Panc1 (cell line): Measurements from ENCODE around the gene CLPTM1. TPM values are rescaled to one million over a fixed set of nuclear protein-coding genes. Genes with fewer than 3 reads are reported as not detected.

ENCODE experiments used
- ATAC-seq: fragments of 200-7000 bp; cut with Tn5 transposase; 2 replicates; pipeline ENCODE4 v1.9.1; 2020; ENCODE audit warnings: mild to moderate bottlenecking, moderate library complexity
- BruUV-seq: library from RNA; stranded (reverse); fragments of 400-500 nt; replicated peaks from 2 replicates; lab custom pipeline; 2021; lab: Mats Ljungman, UMichigan
- CTCF ChIA-PET: fragments of 300-600 bp; sonication (Branson Sonifier 250); formaldehyde crosslinking; loops from one replicate; lab custom pipeline; 2022; ENCODE audit warnings: antibody characterized with exemption; lab: Charles Lee
- POLR2A ChIA-PET: fragments of 300-600 bp; sonication (Branson Sonifier 250); formaldehyde crosslinking; loops from one replicate; lab custom pipeline; 2022; ENCODE audit warnings: antibody characterized with exemption; lab: Charles Lee
- DNase-seq: peaks from one replicate; pipeline ENCODE4 v3.0.0-alpha.2; 2010; ENCODE audit warnings: low read depth, low spot score
- H3K27ac ChIP-seq: 2 replicates; pipeline ENCODE4 v1.5.1; 2011; ENCODE audit warnings: mild to moderate bottlenecking, low read length, inconsistent platforms
- H3K27me3 ChIP-seq: fragments of 200-500 bp; sonication (Bioruptor generic); 2 replicates; pipeline ENCODE4 v1.6.0; 2014; ENCODE audit warnings: low read length, inconsistent platforms; ENCODE audit not compliant: control insufficient read depth, insufficient read depth
- H3K36me3 ChIP-seq: fragments of 200-500 bp; sonication (Bioruptor generic); 2 replicates; pipeline ENCODE4 v1.5.1; 2014; ENCODE audit warnings: inconsistent platforms, mild to moderate bottlenecking, low read length, moderate library complexity; ENCODE audit not compliant: control insufficient read depth, insufficient read depth
- H3K4me1 ChIP-seq: 2 replicates; pipeline ENCODE4 v1.5.1; 2011; ENCODE audit warnings: inconsistent platforms, mild to moderate bottlenecking, low read length, moderate library complexity; ENCODE audit not compliant: control insufficient read depth, insufficient read depth
- H3K4me3 ChIP-seq, 2 experiments: 2 replicates each; pipeline ENCODE4 v1.5.1; 2011 to 2012; ENCODE audit warnings: low read depth in 2 of 2, low read length in 2 of 2, mild to moderate bottlenecking in 2 of 2, inconsistent platforms in 1 of 2, moderate library complexity in 1 of 2
- H3K9me3 ChIP-seq: fragments of 200-500 bp; sonication (Bioruptor generic); 2 replicates; pipeline ENCODE4 v1.5.1; 2014; ENCODE audit warnings: low read depth, mild to moderate bottlenecking, inconsistent platforms, low read length, moderate library complexity; ENCODE audit not compliant: control insufficient read depth, insufficient read depth
- CTCF ChIP-seq: fragments of 450-650 bp; IDR thresholded peaks from 2 replicates; pipeline ENCODE4 v1.5.1; 2017; ENCODE audit warnings: mild to moderate bottlenecking
- POLR2AphosphoS5 ChIP-seq: IDR thresholded peaks from 2 replicates; pipeline ENCODE4 v1.6.1; 2012; ENCODE audit warnings: mild to moderate bottlenecking, low read depth, low read length, moderate library complexity
- REST ChIP-seq, 2 experiments: IDR thresholded peaks; 2 replicates each; pipeline ENCODE4 v1.6.1; 2011 to 2012; ENCODE audit warnings: low read depth in 2 of 2, control low read depth in 1 of 2, low read length in 1 of 2, mild to moderate bottlenecking in 1 of 2, moderate library complexity in 1 of 2; ENCODE audit not compliant: insufficient read depth in 1 of 2
- SIN3A ChIP-seq: IDR thresholded peaks from 2 replicates; pipeline ENCODE4 v1.6.1; 2012; ENCODE audit warnings: low read depth, mild to moderate bottlenecking, low read length, moderate library complexity, borderline replicate concordance; ENCODE audit not compliant: insufficient read depth
- TCF7L2 ChIP-seq: IDR thresholded peaks from 2 replicates; pipeline ENCODE4 v1.6.1; 2011; ENCODE audit warnings: mild to moderate bottlenecking, low read depth, low read length, inconsistent platforms
- in situ Hi-C: cut with HindIII; loops from 2 replicates; pipeline ENCODE4 v1.10.0; 2016; ENCODE audit warnings: low sequenced_read_pairs, low pct_unique_long_range_greater_than_20kb
- intact Hi-C: fragments of 100-400 bp; cut with micrococcal nuclease; formaldehyde crosslinking; loops from one replicate; pipeline ENCODE4 v1.10.0; 2022; ENCODE audit not compliant: unreplicated experiment
- total RNA-seq: library from RNA; stranded (reverse); gene quantifications from one replicate; pipeline ENCODE4 v1.2.1, GENCODE V29; 2021; ENCODE audit not compliant: unreplicated experiment

Gene CLPTM1
- total RNA-seq, 1 experiment from 2014 or later, result 98.4 TPM

- Histone ChIP-seq H3K27me3 (no peaks in the 10 kb centered on the region), H3K36me3 (no peaks in the 10 kb centered on the region), H3K4me1 (0 out of 2 replicates have a peak, but pooled peaks cover 3% of the 10 kb centered on the region), H3K9me3 (no peaks in the 10 kb centered on the region), H3K27ac (no peak overlapping the region), H3K4me3 (no peak overlapping the region)
- CTCF ChIA-PET, result no interaction called here
- no peak for DNase-seq
- TF ChIP-seq SIN3A, result no peak
- no peak for TF ChIP-seq CTCF
- TF ChIP-seq TCF7L2, result no peak
- no peak for TF ChIP-seq REST (IDR thresholded peaks at IDR 0.05; ENCODE audit: insufficient read depth in 1 of 2, low read depth in 2 of 2, low read length in 1 of 2)
- no peak for TF ChIP-seq POLR2AphosphoS5
- POLR2A ChIA-PET, result no interaction called here
- ATAC-seq, result no peak
- BruUV-seq, result no TSS peak
- in situ Hi-C loops, result no loop called here
- intact Hi-C loops, result no loop called here
These were observed 8.1 kb upstream of the CLPTM1 start for GRCh38 chr19:44947041-44947581.

GRCh38 chr19:44948237-44948636 is 6.9 kb upstream of the CLPTM1 start:
- Histone ChIP-seq H3K36me3 (no peaks in the 10 kb centered on the region), H3K9me3 (no peaks in the 10 kb centered on the region), H3K4me3 (no peak overlapping the region), H3K27ac (no peak overlapping the region), H3K4me1 (0 out of 2 replicates have a peak, but pooled peaks cover 3% of the 10 kb centered on the region), H3K27me3 (no peaks in the 10 kb centered on the region)
- no TSS peak for BruUV-seq
- POLR2A ChIA-PET, result no interaction called here
- DNase-seq (no peak), ATAC-seq (no peak)
- TF ChIP-seq CTCF, result no peak
- no peak for TF ChIP-seq TCF7L2
- no peak for TF ChIP-seq POLR2AphosphoS5
- CTCF ChIA-PET, result no interaction called here
- in situ Hi-C loops (no loop called here), intact Hi-C loops (no loop called here)
